ENCODE data around the gene HRG.
A peak's percentile ranks its signal among the peaks of the same experiment; 100 is the strongest.
"Not testable (repeated sequence)": the region's sequence is repeated elsewhere in the genome, so short reads cannot be mapped to it uniquely, and the experiment has no call there.

HRG gene

GRCh38 chr3:186665625-186666188 is at the start of gene HRG:
HRG (plus strand) TSS chr3:186666014; CDS start chr3:186666032, 18 bp downstream.
- no peak for DNase-seq

- no peak for DNase-seq
Observed at GRCh38 chr3:186616299-186616617, 49.6 kb upstream of the HRG start.

- peak; percentile 88 to 91 for DNase-seq
Observed at GRCh38 chr3:186617036-186617946, 48.5 kb upstream of the HRG start.

- DNase-seq = no peak
Observed at GRCh38 chr3:186618318-186618938, 47.4 kb upstream of the HRG start.

GRCh38 chr3:186619787-186620212 is 46.0 kb upstream of the HRG start:
- no peak for DNase-seq

GRCh38 chr3:186620213-186621092 is 45.4 kb upstream of the HRG start:
- DNase-seq = no peak

GRCh38 chr3:186621894-186622650 is 43.7 kb upstream of the HRG start:
- DNase-seq = no peak

GRCh38 chr3:186622651-186623310 is 43.0 kb upstream of the HRG start:
- no peak for DNase-seq

- no peak for DNase-seq
Observed at GRCh38 chr3:186624598-186624997, 41.2 kb upstream of the HRG start.

- DNase-seq = no peak
Observed at GRCh38 chr3:186625600-186626042, 40.2 kb upstream of the HRG start.

GRCh38 chr3:186626254-186626847 is 39.5 kb upstream of the HRG start:
- no peak for DNase-seq

GRCh38 chr3:186627852-186628414 is 37.9 kb upstream of the HRG start:
- no peak for DNase-seq

- no peak for DNase-seq
Observed at GRCh38 chr3:186628756-186629155, 37.1 kb upstream of the HRG start.

- no peak for DNase-seq
Observed at GRCh38 chr3:186630950-186631641, 34.7 kb upstream of the HRG start.

- no peak for DNase-seq
Observed at GRCh38 chr3:186633481-186633880, 32.3 kb upstream of the HRG start.

GRCh38 chr3:186634207-186634606 is 31.6 kb upstream of the HRG start:
- DNase-seq = not testable (repeated sequence)

GRCh38 chr3:186635532-186635931 is 30.3 kb upstream of the HRG start:
- DNase-seq = no peak

GRCh38 chr3:186636536-186636935 is 29.3 kb upstream of the HRG start:
- no peak for DNase-seq

- no peak for DNase-seq
Observed at GRCh38 chr3:186637686-186638085, 28.1 kb upstream of the HRG start.

GRCh38 chr3:186638259-186638658 is 27.6 kb upstream of the HRG start:
- no peak for DNase-seq

Data from activated CD4-positive, alpha-beta T cell treated with anti-CD3 and anti-CD28 coated beads, Interleukin-2, amount 50 U/mL, for 48 hours (primary cell).